H1 (cell line): ENCODE results near the gene UNC119B. TPM values are rescaled to one million over a fixed set of nuclear protein-coding genes. Genes with fewer than 3 reads are reported as not detected.

Source experiments
- CHD2 ChIP-seq: IDR thresholded peaks from 2 replicates; pipeline ENCODE4 v1.6.1; 2012; ENCODE audit warnings: low read length, improper control_type of control experiment
- EP300 ChIP-seq, 2 experiments: IDR thresholded peaks; 1 replicate in 1 of 2; 2 replicates in 1 of 2; pipeline ENCODE4 v1.6.1; 2011 to 2012; ENCODE audit warnings: low read depth in 2 of 2, low read length in 2 of 2, mild to moderate bottlenecking in 2 of 2, borderline replicate concordance in 1 of 2, inconsistent platforms in 1 of 2, moderate library complexity in 1 of 2
- GTF2F1 ChIP-seq: IDR thresholded peaks from 2 replicates; pipeline ENCODE4 v1.6.1; 2012; ENCODE audit warnings: low read depth, low read length, improper control_type of control experiment, borderline replicate concordance
- TAF1 ChIP-seq: IDR thresholded peaks from 2 replicates; pipeline ENCODE4 v1.6.1; 2011; ENCODE audit warnings: mild to moderate bottlenecking, low read depth, low read length
- TBP ChIP-seq: IDR thresholded peaks from 2 replicates; pipeline ENCODE4 v1.6.1; 2011; ENCODE audit warnings: low read depth, low read length, improper control_type of control experiment
- polyA plus RNA-seq, 7 experiments: library from polyadenylated mRNA; depleted of rRNA in 3 of 7; stranded (reverse) in 5 of 7; unstranded in 2 of 7; fragments of >200 nt in 5 of 7; fragments of 200-250 nt in 2 of 7; gene quantifications; 1 replicate in 5 of 7; 2 replicates in 1 of 7; 4 replicates in 1 of 7; pipeline versions ENCODE4 v1.2.1 to v1.2.3, GENCODE V29; 2011 to 2013; ENCODE audit warnings: missing spikeins in 2 of 7, mixed read lengths in 2 of 7
- total RNA-seq: library from RNA; stranded (reverse); fragmentation: NEBNext Ultra II Directional; extraction: Animal tissue kit (Norgen Biotek cat#: 25700); gene quantifications from 2 replicates; pipeline ENCODE4 v1.2.1, GENCODE V29; 2021
- TF ChIP-seq, protein P1 (sequence below): fragments of 300-600 bp; sonication (generic); IDR thresholded peaks from 2 replicates; pipeline ENCODE4 v1.7.1; 2012; ENCODE audit warnings: low read length, moderate library complexity, mild to moderate bottlenecking, inconsistent platforms; ENCODE audit not compliant: insufficient replicate concordance
- TF ChIP-seq, protein P2 (sequence below): IDR thresholded peaks from 2 replicates; pipeline ENCODE4 v1.6.1; 2011; ENCODE audit warnings: low read depth, mild to moderate bottlenecking, low read length; ENCODE audit not compliant: insufficient read depth

UNC119B gene
- total and polyA plus RNA-seq, 2 of the 8 experiments (the other 6 are each of a cell fraction or from before 2014, with no cell fraction given) = 40.5 to 50.1 TPM

- TF ChIP-seq, protein P1, sequence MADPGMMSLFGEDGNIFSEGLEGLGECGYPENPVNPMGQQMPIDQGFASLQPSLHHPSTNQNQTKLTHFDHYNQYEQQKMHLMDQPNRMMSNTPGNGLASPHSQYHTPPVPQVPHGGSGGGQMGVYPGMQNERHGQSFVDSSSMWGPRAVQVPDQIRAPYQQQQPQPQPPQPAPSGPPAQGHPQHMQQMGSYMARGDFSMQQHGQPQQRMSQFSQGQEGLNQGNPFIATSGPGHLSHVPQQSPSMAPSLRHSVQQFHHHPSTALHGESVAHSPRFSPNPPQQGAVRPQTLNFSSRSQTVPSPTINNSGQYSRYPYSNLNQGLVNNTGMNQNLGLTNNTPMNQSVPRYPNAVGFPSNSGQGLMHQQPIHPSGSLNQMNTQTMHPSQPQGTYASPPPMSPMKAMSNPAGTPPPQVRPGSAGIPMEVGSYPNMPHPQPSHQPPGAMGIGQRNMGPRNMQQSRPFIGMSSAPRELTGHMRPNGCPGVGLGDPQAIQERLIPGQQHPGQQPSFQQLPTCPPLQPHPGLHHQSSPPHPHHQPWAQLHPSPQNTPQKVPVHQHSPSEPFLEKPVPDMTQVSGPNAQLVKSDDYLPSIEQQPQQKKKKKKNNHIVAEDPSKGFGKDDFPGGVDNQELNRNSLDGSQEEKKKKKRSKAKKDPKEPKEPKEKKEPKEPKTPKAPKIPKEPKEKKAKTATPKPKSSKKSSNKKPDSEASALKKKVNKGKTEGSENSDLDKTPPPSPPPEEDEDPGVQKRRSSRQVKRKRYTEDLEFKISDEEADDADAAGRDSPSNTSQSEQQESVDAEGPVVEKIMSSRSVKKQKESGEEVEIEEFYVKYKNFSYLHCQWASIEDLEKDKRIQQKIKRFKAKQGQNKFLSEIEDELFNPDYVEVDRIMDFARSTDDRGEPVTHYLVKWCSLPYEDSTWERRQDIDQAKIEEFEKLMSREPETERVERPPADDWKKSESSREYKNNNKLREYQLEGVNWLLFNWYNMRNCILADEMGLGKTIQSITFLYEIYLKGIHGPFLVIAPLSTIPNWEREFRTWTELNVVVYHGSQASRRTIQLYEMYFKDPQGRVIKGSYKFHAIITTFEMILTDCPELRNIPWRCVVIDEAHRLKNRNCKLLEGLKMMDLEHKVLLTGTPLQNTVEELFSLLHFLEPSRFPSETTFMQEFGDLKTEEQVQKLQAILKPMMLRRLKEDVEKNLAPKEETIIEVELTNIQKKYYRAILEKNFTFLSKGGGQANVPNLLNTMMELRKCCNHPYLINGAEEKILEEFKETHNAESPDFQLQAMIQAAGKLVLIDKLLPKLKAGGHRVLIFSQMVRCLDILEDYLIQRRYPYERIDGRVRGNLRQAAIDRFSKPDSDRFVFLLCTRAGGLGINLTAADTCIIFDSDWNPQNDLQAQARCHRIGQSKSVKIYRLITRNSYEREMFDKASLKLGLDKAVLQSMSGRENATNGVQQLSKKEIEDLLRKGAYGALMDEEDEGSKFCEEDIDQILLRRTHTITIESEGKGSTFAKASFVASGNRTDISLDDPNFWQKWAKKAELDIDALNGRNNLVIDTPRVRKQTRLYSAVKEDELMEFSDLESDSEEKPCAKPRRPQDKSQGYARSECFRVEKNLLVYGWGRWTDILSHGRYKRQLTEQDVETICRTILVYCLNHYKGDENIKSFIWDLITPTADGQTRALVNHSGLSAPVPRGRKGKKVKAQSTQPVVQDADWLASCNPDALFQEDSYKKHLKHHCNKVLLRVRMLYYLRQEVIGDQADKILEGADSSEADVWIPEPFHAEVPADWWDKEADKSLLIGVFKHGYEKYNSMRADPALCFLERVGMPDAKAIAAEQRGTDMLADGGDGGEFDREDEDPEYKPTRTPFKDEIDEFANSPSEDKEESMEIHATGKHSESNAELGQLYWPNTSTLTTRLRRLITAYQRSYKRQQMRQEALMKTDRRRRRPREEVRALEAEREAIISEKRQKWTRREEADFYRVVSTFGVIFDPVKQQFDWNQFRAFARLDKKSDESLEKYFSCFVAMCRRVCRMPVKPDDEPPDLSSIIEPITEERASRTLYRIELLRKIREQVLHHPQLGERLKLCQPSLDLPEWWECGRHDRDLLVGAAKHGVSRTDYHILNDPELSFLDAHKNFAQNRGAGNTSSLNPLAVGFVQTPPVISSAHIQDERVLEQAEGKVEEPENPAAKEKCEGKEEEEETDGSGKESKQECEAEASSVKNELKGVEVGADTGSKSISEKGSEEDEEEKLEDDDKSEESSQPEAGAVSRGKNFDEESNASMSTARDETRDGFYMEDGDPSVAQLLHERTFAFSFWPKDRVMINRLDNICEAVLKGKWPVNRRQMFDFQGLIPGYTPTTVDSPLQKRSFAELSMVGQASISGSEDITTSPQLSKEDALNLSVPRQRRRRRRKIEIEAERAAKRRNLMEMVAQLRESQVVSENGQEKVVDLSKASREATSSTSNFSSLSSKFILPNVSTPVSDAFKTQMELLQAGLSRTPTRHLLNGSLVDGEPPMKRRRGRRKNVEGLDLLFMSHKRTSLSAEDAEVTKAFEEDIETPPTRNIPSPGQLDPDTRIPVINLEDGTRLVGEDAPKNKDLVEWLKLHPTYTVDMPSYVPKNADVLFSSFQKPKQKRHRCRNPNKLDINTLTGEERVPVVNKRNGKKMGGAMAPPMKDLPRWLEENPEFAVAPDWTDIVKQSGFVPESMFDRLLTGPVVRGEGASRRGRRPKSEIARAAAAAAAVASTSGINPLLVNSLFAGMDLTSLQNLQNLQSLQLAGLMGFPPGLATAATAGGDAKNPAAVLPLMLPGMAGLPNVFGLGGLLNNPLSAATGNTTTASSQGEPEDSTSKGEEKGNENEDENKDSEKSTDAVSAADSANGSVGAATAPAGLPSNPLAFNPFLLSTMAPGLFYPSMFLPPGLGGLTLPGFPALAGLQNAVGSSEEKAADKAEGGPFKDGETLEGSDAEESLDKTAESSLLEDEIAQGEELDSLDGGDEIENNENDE = no peak
- TF ChIP-seq TBP (no peak), GTF2F1 (no peak), CHD2 (no peak), TAF1 (no peak), EP300 (IDR thresholded peaks at IDR 0.05; ENCODE audit: borderline replicate concordance in 1 of 2, low read depth in 2 of 2, low read length in 2 of 2) (no peak)
- TF ChIP-seq, protein P2, sequence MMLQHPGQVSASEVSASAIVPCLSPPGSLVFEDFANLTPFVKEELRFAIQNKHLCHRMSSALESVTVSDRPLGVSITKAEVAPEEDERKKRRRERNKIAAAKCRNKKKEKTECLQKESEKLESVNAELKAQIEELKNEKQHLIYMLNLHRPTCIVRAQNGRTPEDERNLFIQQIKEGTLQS = no peak
Observed at GRCh38 chr12:120699553-120699952, 10.7 kb upstream of the UNC119B start (continued).
